ENCODE results near the gene TERB2. TPM values are rescaled to one million over a fixed set of nuclear protein-coding genes. Genes with fewer than 3 reads are reported as not detected.

TERB2 gene
- total RNA-seq, 1 experiment from 2014 or later = not detected

Other genes with a start within 250 kb of the TERB2 start
- 3.6 TPM in 1 of 2 replicates, not detected in the other for gene PATL2, start 245.4 kb upstream of the TERB2 start, total RNA-seq (2014; rRNA removed; shearing (Covaris generic); ENCODE audit: low replicate concordance)
- gene B2M, start 245.2 kb upstream of the TERB2 start, total RNA-seq (2014; rRNA removed; shearing (Covaris generic); ENCODE audit: low replicate concordance) = 2,056 and 2,318 TPM in 2 replicates
- gene TRIM69, start 220.2 kb upstream of the TERB2 start, total RNA-seq (2014; rRNA removed; shearing (Covaris generic); ENCODE audit: low replicate concordance) = 10.9 and 17.0 TPM in 2 replicates
- gene SORD, start 66.5 kb downstream of the TERB2 start, total RNA-seq (2014; rRNA removed; shearing (Covaris generic); ENCODE audit: low replicate concordance) = 25.1 and 33.6 TPM in 2 replicates
- not detected in 2 replicates for gene DUOX2, start 157.5 kb downstream of the TERB2 start, total RNA-seq (2014; rRNA removed; shearing (Covaris generic); ENCODE audit: low replicate concordance)
- not detected in 2 replicates for gene DUOXA2, start 157.6 kb downstream of the TERB2 start, total RNA-seq (2014; rRNA removed; shearing (Covaris generic); ENCODE audit: low replicate concordance)
- gene DUOXA1, start 173.2 kb downstream of the TERB2 start, total RNA-seq (2014; rRNA removed; shearing (Covaris generic); ENCODE audit: low replicate concordance) = not detected in 2 replicates
- gene DUOX1, start 173.3 kb downstream of the TERB2 start, total RNA-seq (2014; rRNA removed; shearing (Covaris generic); ENCODE audit: low replicate concordance) = not detected in 2 replicates
- 6.6 and 14.3 TPM in 2 replicates for gene SHF, start 231.3 kb downstream of the TERB2 start, total RNA-seq (2014; rRNA removed; shearing (Covaris generic); ENCODE audit: low replicate concordance)